ENCODE data around the gene PRR15. TPM values are rescaled to one million over a fixed set of nuclear protein-coding genes. Genes with fewer than 3 reads are reported as not detected.

The PRR15 gene
- total RNA-seq, 1 experiment from 2014 or later = 2.9 TPM

DNA sequence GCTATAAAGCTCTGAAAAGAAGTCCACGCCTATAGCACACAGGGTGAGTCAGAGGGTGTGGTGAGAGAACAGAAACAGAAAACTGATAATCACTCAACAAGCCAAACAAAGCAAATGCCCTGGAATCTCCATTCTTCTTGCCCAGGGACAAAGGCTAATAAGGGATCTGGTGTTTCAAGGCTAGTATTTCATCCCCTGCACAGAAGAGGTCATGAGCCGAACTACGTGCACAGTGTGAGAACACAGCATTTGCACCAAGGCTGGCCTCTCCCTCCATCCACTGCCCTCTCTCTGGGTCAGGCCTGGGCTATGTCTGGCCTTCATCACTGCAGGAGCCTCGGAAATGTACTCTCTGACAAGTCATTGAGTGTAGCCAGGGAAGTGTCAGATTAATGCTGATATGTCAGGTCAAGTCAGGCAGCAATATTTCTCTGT is 42.7 kb downstream of the PRR15 start:
- TF ChIP-seq POLR2AphosphoS5 (IDR thresholded peaks at IDR 0.05; ENCODE audit: low read depth, low read length) (no peak), TCF7L2 (IDR thresholded peaks at IDR 0.05; ENCODE audit: borderline replicate concordance, extremely low read depth, insufficient read depth, insufficient read length) (no peak), JUND (IDR thresholded peaks at IDR 0.05) (peak; percentile 26; the same call in 1 of the 2 replicates), SRF (IDR thresholded peaks at IDR 0.05; ENCODE audit: low read depth) (no peak), SP1 (IDR thresholded peaks at IDR 0.05; ENCODE audit: low read depth) (no peak; the same call in 1 of the 2 replicates), CBX3 (IDR thresholded peaks at IDR 0.05; ENCODE audit: low read depth) (0 out of 2 replicates have a peak, but pooled peaks have one; percentile 31), FOSL1 (IDR thresholded peaks at IDR 0.05; ENCODE audit: low read depth) (peak; percentile 54; the same call in 1 of the 2 replicates), ZFX (IDR thresholded peaks at IDR 0.05) (no peak)
- TF ChIP-seq, protein P1, sequence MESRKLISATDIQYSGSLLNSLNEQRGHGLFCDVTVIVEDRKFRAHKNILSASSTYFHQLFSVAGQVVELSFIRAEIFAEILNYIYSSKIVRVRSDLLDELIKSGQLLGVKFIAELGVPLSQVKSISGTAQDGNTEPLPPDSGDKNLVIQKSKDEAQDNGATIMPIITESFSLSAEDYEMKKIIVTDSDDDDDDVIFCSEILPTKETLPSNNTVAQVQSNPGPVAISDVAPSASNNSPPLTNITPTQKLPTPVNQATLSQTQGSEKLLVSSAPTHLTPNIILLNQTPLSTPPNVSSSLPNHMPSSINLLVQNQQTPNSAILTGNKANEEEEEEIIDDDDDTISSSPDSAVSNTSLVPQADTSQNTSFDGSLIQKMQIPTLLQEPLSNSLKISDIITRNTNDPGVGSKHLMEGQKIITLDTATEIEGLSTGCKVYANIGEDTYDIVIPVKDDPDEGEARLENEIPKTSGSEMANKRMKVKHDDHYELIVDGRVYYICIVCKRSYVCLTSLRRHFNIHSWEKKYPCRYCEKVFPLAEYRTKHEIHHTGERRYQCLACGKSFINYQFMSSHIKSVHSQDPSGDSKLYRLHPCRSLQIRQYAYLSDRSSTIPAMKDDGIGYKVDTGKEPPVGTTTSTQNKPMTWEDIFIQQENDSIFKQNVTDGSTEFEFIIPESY (IDR thresholded peaks at IDR 0.05; ENCODE audit: extremely low read depth, insufficient replicate concordance, low read length) = no peak
- TF ChIP-seq, protein P2, sequence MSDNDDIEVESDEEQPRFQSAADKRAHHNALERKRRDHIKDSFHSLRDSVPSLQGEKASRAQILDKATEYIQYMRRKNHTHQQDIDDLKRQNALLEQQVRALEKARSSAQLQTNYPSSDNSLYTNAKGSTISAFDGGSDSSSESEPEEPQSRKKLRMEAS (IDR thresholded peaks at IDR 0.05) = no peak
- H2AFZ ChIP-seq (ENCODE audit: low read depth, low read length, poor library complexity, severe bottlenecking) = peak overlapping the region; percentile 93
- no peak overlapping the region for H3K4me3 ChIP-seq (replicated peaks in 1 of 2; ENCODE audit: low read depth in 1 of 2, low read length in 2 of 2)
- no peaks in the 10 kb centered on the region for H3K79me2 ChIP-seq (ENCODE audit: insufficient read depth, low read length)
- ATAC-seq = peak; percentile 69
- H3K27ac ChIP-seq (ENCODE audit: low read depth, low read length) = no peak overlapping the region
- H3K9ac ChIP-seq (ENCODE audit: low read length) = no peak overlapping the region
- H4K20me1 ChIP-seq (ENCODE audit: insufficient read depth) = no peaks in the 10 kb centered on the region
- no peak for DNase-seq (ENCODE audit: low read depth, low spot score)
- CTCF ChIA-PET = interaction anchor here (1.9 kb wide), 1 partner anchor 17 kb away, joined by 6 read pairs; no protein-coding TSS in a partner anchor
- no peaks in the 10 kb centered on the region for H3K36me3 ChIP-seq (ENCODE audit: control insufficient read depth in 1 of 2, insufficient read depth in 2 of 2, low read length in 2 of 2)
- RAD21 ChIA-PET (ENCODE audit: low non-redundant PET in 1 of 2, low total read pairs in 2 of 2, uncharacterized antibody in 2 of 2, unreplicated experiment in 2 of 2) = no interaction called here
- peaks cover 9 to 26% of the 10 kb centered on the region in 2 experiments for H3K4me1 ChIP-seq (ENCODE audit: control insufficient read depth in 1 of 2, insufficient read depth in 2 of 2, low read length in 2 of 2)
- no peaks in the 10 kb centered on the region for H3K27me3 ChIP-seq (ENCODE audit: insufficient read depth, low read length)
- intact Hi-C loops (cut with micrococcal nuclease) = no loop called here
- POLR2A ChIA-PET = interaction anchor here (0.9 kb wide), 1 partner anchor 43 kb away, joined by 3 read pairs; no protein-coding TSS in a partner anchor
- no TSS peak for BruUV-seq (replicated peaks)
- H3K9me3 ChIP-seq (ENCODE audit: control insufficient read depth in 1 of 2, insufficient read depth in 1 of 2, low read depth in 1 of 2, low read length in 2 of 2) = no peaks in the 10 kb centered on the region
- no peaks in the 10 kb centered on the region for H3K9me2 ChIP-seq (ENCODE audit: insufficient read depth)
- peak overlapping the region; percentile 54 for H3K4me2 ChIP-seq (ENCODE audit: low read length)
